HCT116 (cell line): Measurements from ENCODE around the gene PLEKHN1. TPM values are rescaled to one million over a fixed set of nuclear protein-coding genes. Genes with fewer than 3 reads are reported as not detected.

Source experiments
- ATAC-seq: fragments of 200-7000 bp; cut with Tn5 transposase; 2 replicates; pipeline ENCODE4 v1.9.1; 2020; ENCODE audit warnings: mild to moderate bottlenecking, moderate library complexity
- BruUV-seq: library from RNA; stranded (reverse); fragments of 400-500 nt; replicated peaks from 2 replicates; lab custom pipeline; 2021; lab: Mats Ljungman, UMichigan
- CTCF ChIA-PET: fragments of 300-600 bp; sonication (Branson Sonifier 250); formaldehyde crosslinking; loops from one replicate; lab custom pipeline; 2021; ENCODE audit warnings: antibody characterized with exemption; lab: Charles Lee
- POLR2A ChIA-PET: fragments of 300-600, 350-600 bp; sonication (Branson Sonifier 250); formaldehyde crosslinking; loops from one replicate; lab custom pipeline; 2021; ENCODE audit warnings: antibody characterized with exemption; lab: Charles Lee
- RAD21 ChIA-PET, 2 experiments: fragments of 300-600 bp; sonication (Branson Sonifier 250); formaldehyde crosslinking; loops; one replicate each; lab custom pipeline; 2023; ENCODE audit warnings: low total read pairs in 2 of 2; ENCODE audit not compliant: uncharacterized antibody in 2 of 2, unreplicated experiment in 2 of 2, low non-redundant PET in 1 of 2; lab: Charles Lee
- DNase-seq: peaks from one replicate; pipeline ENCODE4 v3.0.0-alpha.2; 2010; ENCODE audit warnings: low read depth, low spot score
- H2AFZ ChIP-seq: fragments of 200-600 bp; shearing (Covaris generic), sonication (generic); 2 replicates; pipeline ENCODE4 v1.6.1; 2017; ENCODE audit warnings: low read depth, mixed run types, mixed read lengths, antibody characterized with exemption, low read length; ENCODE audit not compliant: poor library complexity, severe bottlenecking
- H3K27ac ChIP-seq: 2 replicates; pipeline ENCODE4 v1.5.1; 2012; ENCODE audit warnings: low read depth, low read length
- H3K27me3 ChIP-seq: fragments of 200-600 bp; sonication (generic); 2 replicates; pipeline ENCODE4 v1.6.1; 2016; ENCODE audit warnings: mixed run types, low read length, mixed read lengths; ENCODE audit not compliant: insufficient read depth
- H3K36me3 ChIP-seq, 2 experiments: fragments of 200-500 bp in 1 of 2; fragments of 200-600 bp in 1 of 2; sonication (Bioruptor generic) in 1 of 2; sonication (generic) in 1 of 2; 2 replicates each; pipeline versions ENCODE4 v1.5.1 to v1.6.1; 2014 to 2016; ENCODE audit warnings: low read length in 2 of 2, inconsistent platforms in 1 of 2, mixed read lengths in 1 of 2, mixed run types in 1 of 2; ENCODE audit not compliant: insufficient read depth in 2 of 2, control insufficient read depth in 1 of 2
- H3K4me1 ChIP-seq, 2 experiments: fragments of 200-600 bp in 1 of 2; sonication (generic) in 1 of 2; 2 replicates each; pipeline versions ENCODE4 v1.5.1 to v1.6.1; 2012 to 2017; ENCODE audit warnings: low read length in 2 of 2, inconsistent platforms in 1 of 2, mild to moderate bottlenecking in 1 of 2, mixed read lengths in 1 of 2, mixed run types in 1 of 2, moderate library complexity in 1 of 2; ENCODE audit not compliant: insufficient read depth in 2 of 2, control insufficient read depth in 1 of 2
- H3K4me2 ChIP-seq: fragments of 200-600 bp; sonication (generic); 2 replicates; pipeline ENCODE4 v1.6.1; 2017; ENCODE audit warnings: mixed run types, low read length, mixed read lengths
- H3K4me3 ChIP-seq, 2 experiments: fragments of 200-600 bp in 1 of 2; sonication (generic) in 1 of 2; replicated peaks in 1 of 2; 2 replicates each; pipeline ENCODE4 v1.5.1; 2011 to 2016; ENCODE audit warnings: low read length in 2 of 2, control low read depth in 1 of 2, low read depth in 1 of 2, mild to moderate bottlenecking in 1 of 2, mixed read lengths in 1 of 2, mixed run types in 1 of 2
- H3K79me2 ChIP-seq: fragments of 200-600 bp; sonication (generic); 2 replicates; pipeline ENCODE4 v1.6.1; 2017; ENCODE audit warnings: mild to moderate bottlenecking, mixed run types, low read length, moderate library complexity, mixed read lengths; ENCODE audit not compliant: insufficient read depth
- H3K9ac ChIP-seq: fragments of 200-600 bp; sonication (generic); 2 replicates; pipeline ENCODE4 v1.6.1; 2016; ENCODE audit warnings: low read length, mixed read lengths
- H3K9me2 ChIP-seq: fragments of 200-600 bp; sonication (generic), shearing (Covaris generic); 2 replicates; pipeline ENCODE4 v1.6.1; 2017; ENCODE audit warnings: mixed run types, mild to moderate bottlenecking, moderate library complexity; ENCODE audit not compliant: insufficient read depth
- H3K9me3 ChIP-seq, 2 experiments: fragments of 200-500 bp in 1 of 2; fragments of 200-600 bp in 1 of 2; sonication (Bioruptor generic) in 1 of 2; sonication (generic) in 1 of 2; 2 replicates each; pipeline ENCODE4 v1.6.1; 2014 to 2017; ENCODE audit warnings: low read length in 2 of 2, mixed read lengths in 2 of 2, inconsistent platforms in 1 of 2, low read depth in 1 of 2, mild to moderate bottlenecking in 1 of 2, mixed run types in 1 of 2, moderate library complexity in 1 of 2; ENCODE audit not compliant: control insufficient read depth in 1 of 2, insufficient read depth in 1 of 2
- H4K20me1 ChIP-seq: fragments of 200-600 bp; sonication (generic), shearing (Covaris generic); 2 replicates; pipeline ENCODE4 v1.6.1; 2017; ENCODE audit warnings: mixed run types, mild to moderate bottlenecking, moderate library complexity; ENCODE audit not compliant: insufficient read depth
- ATF3 ChIP-seq: IDR thresholded peaks from 2 replicates; pipeline ENCODE4 v1.6.1; 2012
- CBX3 ChIP-seq: IDR thresholded peaks from 2 replicates; pipeline ENCODE4 v1.6.1; 2012; ENCODE audit warnings: low read depth
- CEBPB ChIP-seq: IDR thresholded peaks from 2 replicates; pipeline ENCODE4 v1.6.1; 2012; ENCODE audit warnings: low read depth
- EGR1 ChIP-seq: IDR thresholded peaks from 2 replicates; pipeline ENCODE4 v1.6.1; 2012; ENCODE audit warnings: low read depth
- EZH2 ChIP-seq: fragments of 200-600 bp; sonication (generic); IDR thresholded peaks from 2 replicates; pipeline ENCODE4 v1.6.1; 2017; ENCODE audit warnings: antibody characterized with exemption, mixed run types
- FOSL1 ChIP-seq: IDR thresholded peaks from 2 replicates; pipeline ENCODE4 v1.6.1; 2012; ENCODE audit warnings: low read depth
- JUND ChIP-seq: IDR thresholded peaks from 2 replicates; pipeline ENCODE4 v1.6.1; 2012
- POLR2A ChIP-seq: IDR thresholded peaks from 2 replicates; pipeline ENCODE4 v1.7.0; 2011; ENCODE audit warnings: borderline replicate concordance; ENCODE audit not compliant: insufficient read depth, insufficient read length; ENCODE audit errors: extremely low read depth
- RAD21 ChIP-seq: IDR thresholded peaks from 2 replicates; pipeline ENCODE4 v1.6.1; 2012; ENCODE audit warnings: low read depth, mild to moderate bottlenecking
- SIN3A ChIP-seq: IDR thresholded peaks from 2 replicates; pipeline ENCODE4 v1.6.1; 2012; ENCODE audit warnings: low read depth
- SRF ChIP-seq: IDR thresholded peaks from 2 replicates; pipeline ENCODE4 v1.6.1; 2012; ENCODE audit warnings: low read depth
- TCF7L2 ChIP-seq: IDR thresholded peaks from 2 replicates; pipeline ENCODE4 v1.7.0; 2011; ENCODE audit warnings: borderline replicate concordance, inconsistent platforms; ENCODE audit not compliant: insufficient read depth, insufficient read length; ENCODE audit errors: extremely low read depth
- YY1 ChIP-seq: IDR thresholded peaks from 2 replicates; pipeline ENCODE4 v1.6.1; 2011; ENCODE audit warnings: low read length, low read depth, moderate library complexity, mild to moderate bottlenecking; ENCODE audit not compliant: insufficient replicate concordance; ENCODE audit errors: extremely low read depth
- ZFX ChIP-seq: fragments of 450-650 bp; IDR thresholded peaks from 2 replicates; pipeline ENCODE4 v1.6.1; 2017
- ZNF274 ChIP-seq: fragments of 200-500 bp; sonication (Bioruptor generic); IDR thresholded peaks from 2 replicates; pipeline ENCODE4 v1.6.1; 2014; ENCODE audit warnings: mild to moderate bottlenecking, low read depth, low read length, inconsistent platforms
- intact Hi-C: fragments of 100-400 bp; cut with micrococcal nuclease; formaldehyde crosslinking; loops from 2 replicates; pipeline ENCODE4 v1.10.0; 2022
- total RNA-seq: library from RNA; stranded (reverse); gene quantifications from one replicate; pipeline ENCODE4 v1.2.1, GENCODE V29; 2021; ENCODE audit not compliant: unreplicated experiment

PLEKHN1 gene
- total RNA-seq, 1 experiment from 2014 or later, result 11.6 TPM

GRCh38 chr1:981955-982558 is 15.8 kb downstream of the PLEKHN1 start, which contains the start of gene PERM1:
TSS of gene PERM1 (minus strand) at chr1:982093. CDS start at chr1:981029, 1,064 bp downstream.
- intact Hi-C loops, result loop anchor here (5.0 kb wide), 1 partner anchor 80 kb away; no protein-coding TSS in a partner anchor
- H3K9me3 ChIP-seq, result no peaks in the 10 kb centered on the region
- H3K9me2 ChIP-seq, result no peaks in the 10 kb centered on the region
- H3K79me2 ChIP-seq, result no peaks in the 10 kb centered on the region
- H4K20me1 ChIP-seq, result no peaks in the 10 kb centered on the region
- DNase-seq (no peak), ATAC-seq (no peak)
- no peak within 1 kb of the TSS for H3K27ac ChIP-seq
- ChIA-PET POLR2A (no interaction called here), RAD21 (no interaction called here), CTCF (interaction anchor here (2.8 kb wide), 1 partner anchor 82 kb away, joined by 18 read pairs; no protein-coding TSS in a partner anchor)
- no peak within 1 kb of the TSS for H3K4me3 ChIP-seq
- no peaks in the 10 kb centered on the region for H3K27me3 ChIP-seq
- H3K36me3 ChIP-seq, result no peaks in the 10 kb centered on the region
- no peak within 1 kb of the TSS for H2AFZ ChIP-seq
- H3K4me1 ChIP-seq, result peaks cover 2 to 5% of the 10 kb centered on the region in 2 experiments; a peak in 1 of 4 replicates
- H3K9ac ChIP-seq, result no peak within 1 kb of the TSS
- no peak within 1 kb of the TSS for H3K4me2 ChIP-seq
- TF ChIP-seq YY1, result no peak
- TF ChIP-seq ZFX, result no peak
- TF ChIP-seq SRF, result no peak
- TF ChIP-seq RAD21, result no peak
- TF ChIP-seq CEBPB, result no peak
- no peak for TF ChIP-seq SIN3A
- TF ChIP-seq TCF7L2, result no peak
- no peak for TF ChIP-seq JUND
- no peak for TF ChIP-seq ZNF274
- no peak for TF ChIP-seq EZH2
- no peak for TF ChIP-seq CBX3
- no peak for TF ChIP-seq FOSL1
- TF ChIP-seq EGR1, result no peak
- no peak for TF ChIP-seq POLR2A
- TF ChIP-seq ATF3, result no peak
- no TSS peak for BruUV-seq
